HEK293 (cell line): ENCODE measurements around the gene CFAP119.

Source experiments
- CTCF ChIA-PET: fragments of 350-600 bp; formaldehyde crosslinking; extraction: SDS; loops from one replicate; lab custom pipeline; 2021; ENCODE audit warnings: antibody characterized with exemption; lab: Yijun Ruan, JAX
- POLR2A ChIA-PET: fragments of 300-600 bp; formaldehyde crosslinking; extraction: SDS; loops from one replicate; lab custom pipeline; 2020; ENCODE audit warnings: antibody characterized with exemption, inconsistent platforms; lab: Yijun Ruan, JAX
- H3K27ac ChIP-seq: fragments of 200-500 bp; sonication (Bioruptor generic); 2 replicates; pipeline ENCODE4 v1.5.1; 2014; ENCODE audit warnings: low read depth, low read length, control low read depth, inconsistent platforms; ENCODE audit errors: extremely low read depth
- H3K36me3 ChIP-seq, 2 experiments: fragments of 200-500 bp in 1 of 2; sonication (Bioruptor generic) in 1 of 2; 1 replicate in 1 of 2; 2 replicates in 1 of 2; pipeline ENCODE4 v1.5.1; 2014 to 2017; ENCODE audit warnings: inconsistent platforms in 2 of 2, low read length in 2 of 2; ENCODE audit not compliant: control insufficient read depth in 2 of 2, insufficient read depth in 1 of 2
- H3K4me1 ChIP-seq: fragments of 200-500 bp; sonication (Bioruptor generic); 2 replicates; pipeline ENCODE4 v1.5.1; 2014; ENCODE audit warnings: mild to moderate bottlenecking, low read length, inconsistent platforms; ENCODE audit not compliant: control insufficient read depth, insufficient read depth
- H3K4me3 ChIP-seq: 2 replicates; pipeline ENCODE4 v1.5.1; 2011; ENCODE audit warnings: low read depth, mild to moderate bottlenecking, control low read depth, low read length, moderate library complexity
- H3K9me3 ChIP-seq: fragments of 200-500 bp; sonication (Bioruptor generic); 2 replicates; pipeline ENCODE4 v1.5.1; 2014; ENCODE audit warnings: low read depth, low read length, inconsistent platforms; ENCODE audit not compliant: control insufficient read depth, insufficient read depth
- BCL11A ChIP-seq: fragments of 450-650 bp; formaldehyde crosslinking; IDR thresholded peaks from 2 replicates; pipeline ENCODE4 v1.5.1; 2016; ENCODE audit warnings: low read depth, missing biosample characterization, missing genetic modification characterization
- HOXD13 ChIP-seq: sonication (generic); formaldehyde crosslinking; IDR thresholded peaks from 2 replicates; pipeline ENCODE4 v1.8.0; 2022; ENCODE audit warnings: missing genetic modification reagents, borderline replicate concordance
- KLF16 ChIP-seq: fragments of 450-650 bp; formaldehyde crosslinking; IDR thresholded peaks from 2 replicates; pipeline ENCODE4 v1.5.1; 2017; ENCODE audit warnings: missing biosample characterization, missing genetic modification characterization
- KLF17 ChIP-seq: fragments of 450-650 bp; formaldehyde crosslinking; IDR thresholded peaks from 2 replicates; pipeline ENCODE4 v1.5.1; 2016; ENCODE audit warnings: missing biosample characterization, missing genetic modification characterization
- PBX3 ChIP-seq: sonication (generic); formaldehyde crosslinking; IDR thresholded peaks from 2 replicates; pipeline ENCODE4 v1.8.1; 2022; ENCODE audit warnings: mild to moderate bottlenecking, moderate library complexity, missing genetic modification reagents
- SP7 ChIP-seq: fragments of 450-650 bp; formaldehyde crosslinking; IDR thresholded peaks from 2 replicates; pipeline ENCODE4 v1.5.1; 2016; ENCODE audit warnings: missing biosample characterization, missing genetic modification characterization
- YY2 ChIP-seq: fragments of 450-650 bp; formaldehyde crosslinking; IDR thresholded peaks from 2 replicates; pipeline ENCODE4 v1.5.1; 2016; ENCODE audit warnings: missing biosample characterization, missing genetic modification characterization
- ZBTB11 ChIP-seq: fragments of 450-650 bp; formaldehyde crosslinking; conservative IDR thresholded peaks from 2 replicates; pipeline ENCODE4 v1.5.1; 2016; ENCODE audit warnings: low read depth, missing biosample characterization, missing genetic modification characterization
- ZBTB17 ChIP-seq: fragments of 450-650 bp; formaldehyde crosslinking; IDR thresholded peaks from 2 replicates; pipeline ENCODE4 v1.5.1; 2016; ENCODE audit warnings: missing biosample characterization, missing genetic modification characterization
- ZBTB21 ChIP-seq: fragments of 450-650 bp; formaldehyde crosslinking; IDR thresholded peaks from 2 replicates; pipeline ENCODE4 v1.5.1; 2017; ENCODE audit warnings: missing biosample characterization, missing genetic modification characterization
- ZBTB6 ChIP-seq: fragments of 450-650 bp; formaldehyde crosslinking; IDR thresholded peaks from 2 replicates; pipeline ENCODE4 v1.5.1; 2017; ENCODE audit warnings: missing biosample characterization, missing genetic modification characterization
- ZBTB7A ChIP-seq: fragments of 450-650 bp; formaldehyde crosslinking; IDR thresholded peaks from 2 replicates; pipeline ENCODE4 v1.5.1; 2016; ENCODE audit warnings: low read depth, missing biosample characterization, missing genetic modification characterization
- ZFP37 ChIP-seq: fragments of 450-650 bp; formaldehyde crosslinking; IDR thresholded peaks from 2 replicates; pipeline ENCODE4 v1.5.1; 2016; ENCODE audit warnings: missing biosample characterization, missing genetic modification characterization
- ZNF10 ChIP-seq: fragments of 450-650 bp; formaldehyde crosslinking; IDR thresholded peaks from 2 replicates; pipeline ENCODE4 v1.5.1; 2017; ENCODE audit warnings: missing biosample characterization, missing genetic modification characterization
- ZNF146 ChIP-seq: fragments of 450-650 bp; formaldehyde crosslinking; IDR thresholded peaks from 2 replicates; pipeline ENCODE4 v1.5.1; 2016; ENCODE audit warnings: missing biosample characterization, missing genetic modification characterization
- ZNF248 ChIP-seq: fragments of 450-650 bp; formaldehyde crosslinking; IDR thresholded peaks from 2 replicates; pipeline ENCODE4 v1.5.1; 2017; ENCODE audit warnings: missing biosample characterization, missing genetic modification characterization
- ZNF341 ChIP-seq: fragments of 450-650 bp; formaldehyde crosslinking; IDR thresholded peaks from 2 replicates; pipeline ENCODE4; 2016; ENCODE audit warnings: low read depth, missing biosample characterization, missing genetic modification characterization
- ZNF391 ChIP-seq: fragments of 450-650 bp; formaldehyde crosslinking; IDR thresholded peaks from 2 replicates; pipeline ENCODE4 v1.5.1; 2016; ENCODE audit warnings: low read depth, missing biosample characterization, missing genetic modification characterization, borderline replicate concordance
- ZNF398 ChIP-seq: fragments of 450-650 bp; formaldehyde crosslinking; IDR thresholded peaks from 2 replicates; pipeline ENCODE4 v1.5.1; 2017; ENCODE audit warnings: missing biosample characterization, missing genetic modification characterization
- ZNF580 ChIP-seq: fragments of 450-650 bp; formaldehyde crosslinking; IDR thresholded peaks from 2 replicates; pipeline ENCODE4 v1.5.1; 2016; ENCODE audit warnings: missing biosample characterization, missing genetic modification characterization
- ZNF639 ChIP-seq: fragments of 450-650 bp; formaldehyde crosslinking; IDR thresholded peaks from 2 replicates; pipeline ENCODE4 v1.5.1; 2016; ENCODE audit warnings: missing biosample characterization, missing genetic modification characterization
- ZNF76 ChIP-seq: fragments of 450-650 bp; formaldehyde crosslinking; IDR thresholded peaks from 2 replicates; pipeline ENCODE4; 2016; ENCODE audit warnings: low read depth, missing biosample characterization, missing genetic modification characterization, borderline replicate concordance
- ZSCAN16 ChIP-seq: fragments of 450-650 bp; formaldehyde crosslinking; IDR thresholded peaks from 2 replicates; pipeline ENCODE4 v1.5.1; 2016; ENCODE audit warnings: missing biosample characterization, missing genetic modification characterization
- ZSCAN30 ChIP-seq: fragments of 450-650 bp; IDR thresholded peaks from 2 replicates; pipeline ENCODE4 v1.5.1; 2018; ENCODE audit warnings: missing biosample characterization, mild to moderate bottlenecking, missing genetic modification characterization, moderate library complexity
- ZXDB ChIP-seq: fragments of 450-650 bp; formaldehyde crosslinking; IDR thresholded peaks from 2 replicates; pipeline ENCODE4 v1.5.1; 2016; ENCODE audit warnings: missing biosample characterization, missing genetic modification characterization

CFAP119 gene

GRCh38 chr16:30761928-30762902 lies at the start of gene CFAP119, which contains the start of gene RNF40:
Gene CFAP119, minus strand, starts transcription at chr16:30762062. Its CDS starts 314 bp downstream, at chr16:30761748.
Gene RNF40, plus strand, starts transcription at chr16:30762322. Its CDS starts 224 bp downstream, at chr16:30762546.
- Histone ChIP-seq H3K36me3 (peaks cover 7 to 77% of the 10 kb centered on the region in 2 experiments; a peak in 2 of 3 replicates), H3K9me3 (no peaks in the 10 kb centered on the region), H3K4me1 (peaks cover 4% of the 10 kb centered on the region; the same call in 1 of the 2 replicates), H3K27ac (peak within 1 kb of the TSS; percentile 83), H3K4me3 (peak within 1 kb of the TSS; percentile 95)
- POLR2A ChIA-PET: interaction anchor here (1.0 to 4.8 kb wide), 3 partner anchors 13 to 14 kb away, joined by 9 to 23 read pairs (median 21); partner anchors contain the start of gene PHKG2
- CTCF ChIA-PET: interaction anchor here (0.9 kb wide), 1 partner anchor 138 kb away, joined by 3 read pairs; no protein-coding TSS in a partner anchor
- no peak for TF ChIP-seq HOXD13 (CRISPR knock-in tag)
- TF ChIP-seq ZBTB7A (tag by site-specific recombination): peak; percentile 95
- 0 out of 2 replicates have a peak, but pooled peaks have one; percentile 20 for TF ChIP-seq ZSCAN30 (tag by site-specific recombination)
- TF ChIP-seq ZNF146 (tag by site-specific recombination): peak; percentile 52; the same call in 1 of the 2 replicates
- no peak for TF ChIP-seq ZNF248 (tag by site-specific recombination)
- peak; percentile 65; the same call in 1 of the 2 replicates for TF ChIP-seq ZNF391
- TF ChIP-seq ZNF580 (tag by site-specific recombination): peak; percentile 17; the same call in 1 of the 2 replicates
- peak; percentile 80 for TF ChIP-seq ZXDB (tag by site-specific recombination)
- TF ChIP-seq SP7 (tag by site-specific recombination): peak; percentile 10
- TF ChIP-seq KLF16 (tag by site-specific recombination): peak; percentile 15; the same call in 1 of the 2 replicates
- peak; percentile 81 for TF ChIP-seq BCL11A
- TF ChIP-seq ZNF10 (tag by site-specific recombination): peak; percentile 69; the same call in 1 of the 2 replicates
- TF ChIP-seq ZBTB21: peak; percentile 90
- peak; percentile 20 for TF ChIP-seq PBX3
- peak; percentile 70; the same call in 1 of the 2 replicates for TF ChIP-seq ZNF639
- TF ChIP-seq ZBTB11 (tag by site-specific recombination): peak; percentile 48
- TF ChIP-seq ZFP37 (tag by site-specific recombination): 0 out of 2 replicates have a peak, but pooled peaks have one; percentile 21
- TF ChIP-seq ZBTB6 (tag by site-specific recombination): peak; percentile 33; the same call in 1 of the 2 replicates
- peak; percentile 73; the same call in 1 of the 2 replicates for TF ChIP-seq ZNF341 (tag by site-specific recombination)
- TF ChIP-seq YY2 (tag by site-specific recombination): peak; percentile 93
- peak; percentile 33; the same call in 1 of the 2 replicates for TF ChIP-seq ZNF76 (tag by site-specific recombination)
- TF ChIP-seq KLF17 (tag by site-specific recombination): peak; percentile 61
- peak; percentile 99 for TF ChIP-seq ZBTB17 (tag by site-specific recombination)
- no peak for TF ChIP-seq ZSCAN16
- TF ChIP-seq ZNF398 (tag by site-specific recombination): peak; percentile 52
